WERI-Rb-1 (cell line): ENCODE results near the gene KIF21A.

Experiments used
- DNase-seq: peaks from one replicate; pipeline ENCODE4 v3.0.0-alpha.2; 2020
- H3K27ac ChIP-seq: fragments of 250-450 bp; sonication (Bioruptor Pico); 2 replicates; pipeline ENCODE4 v1.5.1; 2020; ENCODE audit warnings: mild to moderate bottlenecking, moderate library complexity
- H3K27me3 ChIP-seq: fragments of 250-450 bp; sonication (Bioruptor Pico); 2 replicates; pipeline ENCODE4 v1.5.1; 2021; ENCODE audit warnings: mild to moderate bottlenecking, low read depth, moderate library complexity; ENCODE audit not compliant: insufficient read depth, severe bottlenecking
- H3K36me3 ChIP-seq: fragments of 250-450 bp; sonication (Bioruptor Pico); 2 replicates; pipeline ENCODE4 v1.5.1; 2020; ENCODE audit warnings: mild to moderate bottlenecking, moderate library complexity
- H3K4me3 ChIP-seq: 2 replicates; pipeline ENCODE4 v1.5.1; 2011; ENCODE audit warnings: low read depth, mild to moderate bottlenecking, control low read depth, low read length
- H3K9me3 ChIP-seq: fragments of 250-450 bp; sonication (Bioruptor Pico); 2 replicates; pipeline ENCODE4 v1.5.1; 2021; ENCODE audit warnings: mild to moderate bottlenecking, moderate library complexity; ENCODE audit not compliant: severe bottlenecking
- CTCF ChIP-seq: IDR thresholded peaks from 2 replicates; pipeline ENCODE4 v1.5.1; 2011; ENCODE audit warnings: low read depth, mild to moderate bottlenecking, control low read depth, inconsistent platforms, low read length

Gene KIF21A

GRCh38 chr12:39419471-39419870 lies 23.4 kb downstream of the KIF21A start:
- H3K36me3 ChIP-seq: no peaks in the 10 kb centered on the region
- no peaks in the 10 kb centered on the region for H3K9me3 ChIP-seq
- no peak for TF ChIP-seq CTCF
- H3K4me3 ChIP-seq: no peak overlapping the region
- no peak overlapping the region for H3K27ac ChIP-seq
- H3K27me3 ChIP-seq: no peaks in the 10 kb centered on the region
- DNase-seq: no peak

GRCh38 chr12:39417916-39418315 lies 25.0 kb downstream of the KIF21A start:
- Histone ChIP-seq H3K27me3 (no peaks in the 10 kb centered on the region), H3K9me3 (no peaks in the 10 kb centered on the region), H3K36me3 (no peaks in the 10 kb centered on the region), H3K27ac (no peak overlapping the region), H3K4me3 (no peak overlapping the region)
- no peak for DNase-seq
- TF ChIP-seq CTCF: no peak

- no peak for DNase-seq
- Histone ChIP-seq H3K27ac (no peak overlapping the region), H3K9me3 (no peaks in the 10 kb centered on the region), H3K36me3 (peaks cover 14% of the 10 kb centered on the region), H3K27me3 (no peaks in the 10 kb centered on the region), H3K4me3 (no peak overlapping the region)
- no peak for TF ChIP-seq CTCF
Measured at GRCh38 chr12:39413836-39414771, 28.8 kb downstream of the KIF21A start.

- no peak for TF ChIP-seq CTCF
- no peak for DNase-seq
- Histone ChIP-seq H3K27ac (no peak overlapping the region), H3K4me3 (no peak overlapping the region), H3K36me3 (peaks cover 14% of the 10 kb centered on the region), H3K27me3 (no peaks in the 10 kb centered on the region), H3K9me3 (no peaks in the 10 kb centered on the region)
Measured at GRCh38 chr12:39412210-39412609, 30.7 kb downstream of the KIF21A start.

GRCh38 chr12:39406262-39406661 lies 36.7 kb downstream of the KIF21A start:
- TF ChIP-seq CTCF: no peak
- DNase-seq: no peak
- Histone ChIP-seq H3K9me3 (no peaks in the 10 kb centered on the region), H3K27ac (no peak overlapping the region), H3K36me3 (peaks cover 3% of the 10 kb centered on the region; the same call in 1 of the 2 replicates), H3K4me3 (no peak overlapping the region), H3K27me3 (no peaks in the 10 kb centered on the region)
